ENCODE results near the gene CTU2. TPM values are rescaled to one million over a fixed set of nuclear protein-coding genes. Genes with fewer than 3 reads are reported as not detected.

Gene CTU2
- total RNA-seq, 1 donor from 2014 or later: 33.6 TPM

DNA sequence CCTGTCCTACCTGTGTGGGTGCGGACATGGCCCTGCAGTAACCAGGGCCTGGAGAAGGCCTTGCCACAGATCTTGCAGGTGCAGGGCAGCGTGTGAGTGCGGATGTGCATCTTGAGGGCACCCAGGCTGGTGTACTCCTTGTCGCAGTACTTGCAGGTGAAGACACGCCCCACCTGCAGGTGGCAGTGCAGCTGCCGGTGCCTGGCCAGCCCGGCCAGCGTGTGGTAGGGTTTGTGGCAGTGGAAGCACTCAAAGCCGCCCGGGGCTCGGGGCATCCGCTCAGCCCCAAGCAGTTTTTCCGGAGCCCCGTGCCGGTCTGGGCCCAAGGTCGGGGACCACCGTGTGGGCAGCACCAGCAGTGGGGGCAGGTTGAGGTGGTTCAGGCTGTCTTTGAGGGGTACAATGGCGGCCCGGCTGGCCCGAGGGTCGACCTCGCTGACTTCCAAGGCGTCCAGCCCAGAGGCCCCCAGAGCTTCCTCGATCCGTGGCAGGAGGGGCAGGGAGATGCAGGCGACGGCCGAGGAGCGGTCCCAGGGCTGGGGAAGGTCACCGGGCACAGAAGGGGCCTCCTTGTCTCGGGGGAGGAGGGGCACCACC lies 25.1 kb upstream of the CTU2 start:
- no peak for DNase-seq (ENCODE audit: low read depth, low spot score)

GRCh38 chr16:88681709-88682451 lies 24.4 kb upstream of the CTU2 start:
- no peak for DNase-seq (ENCODE audit: low read depth, low spot score)

- no peak for DNase-seq (ENCODE audit: low read depth, low spot score)
These were observed 21.6 kb upstream of the CTU2 start for GRCh38 chr16:88684569-88685155.

DNA sequence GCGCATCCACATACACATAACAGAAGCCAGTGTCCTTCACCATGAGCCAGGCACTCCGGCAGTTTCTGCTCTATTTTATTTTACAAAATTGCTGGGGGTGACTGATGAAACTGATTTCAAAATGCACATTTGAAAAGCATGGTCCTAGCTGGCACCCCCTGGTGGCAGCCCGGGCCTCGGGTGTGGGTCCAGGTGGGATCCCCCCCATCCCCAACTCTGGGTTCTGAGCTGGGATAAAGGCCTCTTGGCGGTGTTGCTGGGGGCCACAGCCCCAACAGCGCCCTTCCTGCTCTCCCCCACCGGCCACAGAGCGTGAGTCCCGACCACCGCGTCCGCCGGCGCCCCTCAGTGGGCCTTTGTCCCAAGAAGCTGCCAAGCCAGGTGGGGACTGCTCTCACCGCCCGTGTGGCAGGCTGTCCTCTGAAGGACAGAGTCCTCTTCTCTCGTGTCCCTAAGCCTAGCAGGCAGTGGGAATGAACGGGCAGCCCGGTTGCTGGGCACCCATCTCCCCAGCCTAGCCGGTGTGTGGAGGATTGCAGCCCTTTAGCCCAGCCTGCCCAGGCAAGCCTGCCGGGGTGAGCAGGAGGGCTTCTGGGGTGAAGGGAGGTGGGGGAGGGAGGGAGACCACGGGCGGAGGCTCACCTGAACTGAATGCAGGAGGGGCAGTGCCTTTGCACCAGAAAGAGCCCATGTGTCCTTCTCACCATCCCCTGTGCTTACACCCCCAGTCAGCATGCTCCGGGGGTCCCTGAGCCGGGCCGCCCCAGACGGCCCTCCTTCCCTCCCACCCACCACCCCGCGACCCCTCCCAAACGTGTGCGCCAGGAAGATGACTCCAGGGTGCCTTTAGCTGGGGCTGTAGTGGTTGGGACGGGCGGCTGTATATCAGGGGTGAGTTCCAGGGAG lies 20.9 kb upstream of the CTU2 start:
- DNase-seq (ENCODE audit: low read depth, low spot score): no peak

- DNase-seq (ENCODE audit: low read depth, low spot score): no peak
These were observed 20.3 kb upstream of the CTU2 start for GRCh38 chr16:88686062-88686438.

DNA sequence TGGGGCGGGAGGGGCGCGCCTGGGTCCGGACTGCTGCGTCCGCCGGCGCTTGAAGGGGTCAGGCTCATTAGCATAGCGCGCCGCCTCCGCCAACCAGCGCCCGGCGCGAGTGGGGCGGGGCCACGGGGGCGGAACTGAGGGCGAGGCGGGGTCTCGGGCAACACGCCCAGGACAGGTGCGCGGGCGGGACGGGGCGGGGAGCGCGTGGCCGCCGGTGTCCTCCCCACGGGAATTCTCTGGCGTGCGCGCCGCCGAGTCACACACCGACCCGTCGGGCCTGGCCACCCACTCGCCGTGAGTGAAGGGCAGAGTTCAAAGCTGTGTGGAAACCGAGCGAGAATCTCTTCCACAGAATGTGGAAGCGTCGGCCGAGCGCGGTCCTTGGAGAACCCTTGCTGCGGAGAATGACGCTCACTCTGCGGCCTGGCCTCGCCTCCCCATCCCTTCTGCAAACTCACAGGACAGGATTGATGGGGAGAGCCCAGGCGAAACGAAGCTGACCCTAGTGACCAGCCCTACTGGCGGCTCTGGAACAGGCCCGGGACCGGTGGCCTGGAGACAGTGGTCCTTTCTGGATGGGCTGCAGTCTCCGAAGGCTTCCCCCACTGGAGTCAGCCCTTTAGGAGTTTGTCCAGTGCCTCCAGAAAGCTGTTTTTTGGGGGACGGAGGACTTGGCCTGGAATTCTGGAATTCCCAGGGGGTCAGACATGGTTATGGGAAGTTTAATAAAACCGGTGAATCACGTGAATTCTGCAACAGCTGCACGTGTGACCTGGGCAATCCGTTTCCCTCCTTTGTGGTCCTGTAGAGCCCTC lies 19.7 kb upstream of the CTU2 start, which contains the start of gene SNAI3:
Gene SNAI3 (minus strand): TSS at position 69 of the 815 bp plus-strand sequence. CDS start 101 bp downstream, outside the sequence.
- DNase-seq (ENCODE audit: low read depth, low spot score): no peak

- no peak for DNase-seq (ENCODE audit: low read depth, low spot score)
These were observed 19.1 kb upstream of the CTU2 start for GRCh38 chr16:88687254-88687576.

GRCh38 chr16:88687676-88688012 lies 18.7 kb upstream of the CTU2 start:
- DNase-seq (ENCODE audit: low read depth, low spot score): no peak

GRCh38 chr16:88688013-88688778 lies 18.1 kb upstream of the CTU2 start:
- DNase-seq (ENCODE audit: low read depth, low spot score): no peak

DNA sequence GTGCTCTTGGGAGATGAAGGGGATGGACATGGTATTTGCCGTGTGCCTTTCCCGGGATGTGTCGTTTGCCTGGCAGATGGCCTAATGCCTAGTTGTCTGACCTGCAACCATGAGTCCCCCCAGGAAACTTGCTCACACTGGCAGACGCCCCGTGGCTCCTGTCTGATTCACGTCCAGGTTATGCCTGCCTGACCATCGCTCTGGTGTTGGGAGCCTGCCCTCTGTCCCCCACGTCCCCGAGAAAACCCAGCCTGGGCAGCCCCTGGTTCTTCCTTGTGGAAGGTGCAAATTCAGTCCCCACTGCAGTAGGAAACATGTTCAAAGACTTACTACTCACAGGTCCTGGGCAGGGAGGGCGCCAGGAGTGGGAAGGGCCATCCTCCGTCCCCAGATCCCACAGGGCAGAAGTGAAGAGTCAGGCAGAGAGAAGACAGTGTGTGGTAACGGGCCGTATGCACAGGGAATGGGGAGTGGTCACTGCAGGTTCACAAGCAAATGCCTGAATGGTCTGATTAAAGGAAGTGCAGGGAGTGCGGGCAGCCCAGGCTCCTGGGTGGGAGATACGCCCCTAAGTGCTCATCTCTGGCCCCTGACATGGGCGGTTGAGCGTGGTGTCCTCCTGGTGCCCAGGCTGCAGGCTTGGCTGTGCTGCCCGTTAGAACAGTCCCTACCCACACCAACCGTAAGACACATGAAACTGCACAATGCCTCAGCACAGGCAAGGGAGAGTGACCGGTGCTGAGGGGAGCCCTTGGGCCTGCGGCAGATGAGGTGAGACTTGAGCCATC lies 15.8 kb upstream of the CTU2 start:
- DNase-seq (ENCODE audit: low read depth, low spot score): no peak

GRCh38 chr16:88691129-88691813 lies 15.0 kb upstream of the CTU2 start:
- no peak for DNase-seq (ENCODE audit: low read depth, low spot score)

DNA sequence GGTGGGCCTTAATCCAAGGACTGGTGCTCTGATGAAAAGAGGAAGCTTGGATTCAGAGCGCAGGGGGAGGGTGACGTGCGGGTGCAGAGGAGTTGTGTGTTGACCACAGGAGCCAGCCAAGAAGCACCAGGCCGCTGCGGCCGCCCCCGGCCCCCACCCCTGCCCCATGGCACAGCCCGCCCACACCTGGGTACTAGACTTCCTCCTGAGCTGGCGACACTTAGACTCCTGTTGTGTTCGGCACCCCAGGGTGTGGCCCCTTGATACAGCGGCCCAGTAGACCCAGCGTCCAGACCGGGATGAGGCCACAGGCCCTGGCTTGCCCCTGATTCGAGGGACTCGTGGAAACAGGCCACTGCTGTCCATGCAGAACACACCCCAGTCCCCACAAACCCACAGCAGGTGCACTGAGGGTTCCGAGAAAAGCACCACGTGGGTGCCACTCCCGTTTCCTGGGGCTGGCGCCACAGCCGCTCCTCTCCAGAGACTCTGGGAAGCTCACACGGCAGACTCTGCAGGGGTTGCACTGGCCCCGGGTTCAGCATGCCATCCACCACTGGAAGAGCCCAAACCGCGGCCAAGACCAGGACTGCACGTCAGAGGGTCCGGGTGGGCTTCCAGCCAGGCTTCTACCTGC lies 14.3 kb upstream of the CTU2 start:
- DNase-seq (ENCODE audit: low read depth, low spot score): no peak

- DNase-seq (ENCODE audit: low read depth, low spot score): no peak
These were observed 13.4 kb upstream of the CTU2 start for GRCh38 chr16:88692861-88693260.

GRCh38 chr16:88693420-88694177 lies 12.7 kb upstream of the CTU2 start:
- DNase-seq (ENCODE audit: low read depth, low spot score): no peak

DNA sequence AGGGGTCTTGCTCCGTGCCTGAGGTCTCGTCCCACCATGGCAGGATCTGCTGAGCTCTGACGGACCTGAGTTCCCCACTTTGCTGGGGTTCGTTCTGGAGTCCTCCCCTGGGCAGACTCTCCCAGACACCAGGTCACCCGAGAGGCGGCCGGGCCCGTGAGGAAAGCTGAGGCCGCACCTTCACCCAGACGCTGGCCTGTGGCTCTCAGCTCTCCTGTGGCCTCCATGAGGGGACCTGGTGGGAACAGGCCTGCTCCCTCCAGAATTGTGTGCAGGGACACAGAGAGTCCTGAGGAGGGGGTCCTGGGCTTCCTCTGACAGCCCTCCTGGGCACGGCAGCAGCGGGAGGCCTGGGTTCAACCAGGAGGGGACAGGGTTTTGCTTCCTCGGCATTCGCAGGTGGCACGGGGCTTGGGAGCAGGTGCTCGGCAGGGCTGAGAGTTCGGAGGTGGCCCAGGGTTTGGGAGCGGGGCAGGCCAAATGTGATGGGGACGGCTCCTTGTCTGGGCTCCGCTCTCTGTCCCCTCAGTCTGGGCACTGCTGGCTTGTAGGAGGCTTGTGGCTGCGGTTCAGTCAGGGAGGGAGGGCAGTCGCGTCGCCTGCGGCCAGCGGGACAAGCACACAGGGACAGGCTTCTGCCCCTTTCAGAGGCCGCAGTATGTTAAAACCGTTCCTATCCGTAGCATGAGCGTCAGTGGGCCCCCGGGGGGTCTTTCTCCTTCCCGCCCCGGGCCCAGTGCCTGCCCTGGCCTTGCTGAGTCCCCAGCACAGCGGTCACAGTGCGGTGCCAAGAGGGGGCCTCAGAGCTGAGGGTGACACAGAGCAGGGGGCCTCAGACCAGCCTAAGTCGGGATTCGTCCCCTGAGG lies 11.8 kb upstream of the CTU2 start:
- DNase-seq (ENCODE audit: low read depth, low spot score): no peak

- DNase-seq (ENCODE audit: low read depth, low spot score): no peak
These were observed 11.1 kb upstream of the CTU2 start for GRCh38 chr16:88695218-88695617.

DNA sequence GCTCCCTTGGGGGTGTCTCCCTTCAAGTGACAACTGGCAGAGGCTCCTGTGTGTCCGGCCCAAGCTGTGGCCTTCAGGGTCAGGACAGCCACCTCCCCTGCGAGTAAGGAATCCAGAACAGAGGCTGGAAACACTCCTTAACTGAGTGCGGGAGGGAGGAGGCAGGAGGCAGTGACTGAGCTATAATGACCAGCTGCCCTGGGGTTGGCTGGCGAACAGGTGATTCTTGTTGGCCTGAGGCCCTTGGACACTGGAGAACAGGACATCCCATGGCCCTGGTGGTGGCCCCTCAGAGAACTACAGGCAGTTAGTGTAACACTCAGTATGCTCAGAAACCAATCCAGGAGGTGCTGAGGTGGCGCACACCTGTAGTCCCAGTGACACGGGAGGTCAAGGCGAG lies 10.6 kb upstream of the CTU2 start:
- DNase-seq (ENCODE audit: low read depth, low spot score): no peak
